ENCODE measurements around the gene ZSWIM5. TPM values are rescaled to one million over a fixed set of nuclear protein-coding genes. Genes with fewer than 3 reads are reported as not detected.

The ZSWIM5 gene
- polyA plus RNA-seq, 3 donors from 2014 or later: 0.16 to 0.17 TPM; not detected in 1

DNA sequence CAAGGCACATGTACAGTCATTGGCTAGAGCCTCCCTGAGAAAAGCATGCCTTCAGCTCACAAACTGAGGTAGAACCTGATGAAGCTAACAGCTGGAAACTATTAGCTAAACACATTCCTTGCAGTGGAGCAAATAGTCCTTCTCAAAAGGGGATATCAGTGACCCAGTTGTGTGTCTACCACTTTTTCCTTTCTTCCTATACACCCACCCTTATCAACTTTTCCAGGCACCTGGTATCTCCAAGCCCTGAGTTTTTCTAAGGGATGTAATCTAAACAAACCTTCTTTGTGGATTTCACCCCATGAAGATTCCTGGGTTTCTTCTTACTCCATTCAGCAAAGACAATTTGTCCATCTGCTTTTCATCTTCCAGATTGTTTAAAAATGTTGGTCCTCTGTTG lies 10.5 kb upstream of the ZSWIM5 start:
- Mint-ChIP-seq H3K27ac (no peak overlapping the region), H3K27me3 (ENCODE audit: low read depth in 3 of 3) (peaks cover 0 to 2% (median 2%) of the 10 kb centered on the region in 3 donors), H3K9me3 (no peaks in the 10 kb centered on the region), H3K36me3 (no peaks in the 10 kb centered on the region), H3K4me3 (no peak overlapping the region), H3K4me1 (no peaks in the 10 kb centered on the region)
- no peak for DNase-seq

- H3K9me3 Mint-ChIP-seq: no peaks in the 10 kb centered on the region
- no peak overlapping the region for H3K4me3 Mint-ChIP-seq
- no peaks in the 10 kb centered on the region for H3K4me1 Mint-ChIP-seq
- H3K27ac Mint-ChIP-seq: no peak overlapping the region
- no peak for DNase-seq
- H3K27me3 Mint-ChIP-seq (ENCODE audit: low read depth in 3 of 3): peaks cover 0 to 2% (median 2%) of the 10 kb centered on the region in 3 donors
- H3K36me3 Mint-ChIP-seq: no peaks in the 10 kb centered on the region
Observed at GRCh38 chr1:45216200-45216541, 9.8 kb upstream of the ZSWIM5 start.

- Mint-ChIP-seq H3K27me3 (ENCODE audit: low read depth in 3 of 3) (peaks cover 0 to 2% (median 2%) of the 10 kb centered on the region in 3 donors), H3K4me1 (no peaks in the 10 kb centered on the region), H3K27ac (no peak overlapping the region), H3K4me3 (no peak overlapping the region), H3K9me3 (no peaks in the 10 kb centered on the region), H3K36me3 (no peaks in the 10 kb centered on the region)
- DNase-seq: no peak
Observed at GRCh38 chr1:45215485-45216199, 9.2 kb upstream of the ZSWIM5 start.

DNA sequence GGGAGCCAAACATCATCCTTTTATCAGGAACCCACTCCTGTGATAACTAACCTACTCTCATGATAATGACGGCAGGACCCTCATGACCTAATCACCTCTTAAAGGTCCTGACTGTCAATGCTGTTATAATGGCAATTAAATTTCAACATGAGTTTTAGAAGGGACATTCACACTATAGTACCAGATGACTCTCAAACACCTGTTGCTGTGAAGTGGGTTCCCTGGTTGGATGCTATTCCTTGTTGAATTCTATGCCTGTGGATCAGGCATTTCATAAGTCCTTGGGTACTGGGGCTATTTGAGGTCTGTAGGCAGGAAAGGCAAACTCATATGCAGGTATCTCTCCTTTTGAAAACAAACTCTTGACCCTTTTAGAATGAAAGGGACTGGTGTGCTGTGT lies 7.5 kb upstream of the ZSWIM5 start:
- Mint-ChIP-seq H3K36me3 (no peaks in the 10 kb centered on the region), H3K4me3 (no peak overlapping the region), H3K27me3 (ENCODE audit: low read depth in 3 of 3) (peaks cover 2 to 6% (median 3%) of the 10 kb centered on the region in 3 donors), H3K9me3 (no peaks in the 10 kb centered on the region), H3K27ac (no peak overlapping the region), H3K4me1 (no peaks in the 10 kb centered on the region)
- no peak for DNase-seq

DNA sequence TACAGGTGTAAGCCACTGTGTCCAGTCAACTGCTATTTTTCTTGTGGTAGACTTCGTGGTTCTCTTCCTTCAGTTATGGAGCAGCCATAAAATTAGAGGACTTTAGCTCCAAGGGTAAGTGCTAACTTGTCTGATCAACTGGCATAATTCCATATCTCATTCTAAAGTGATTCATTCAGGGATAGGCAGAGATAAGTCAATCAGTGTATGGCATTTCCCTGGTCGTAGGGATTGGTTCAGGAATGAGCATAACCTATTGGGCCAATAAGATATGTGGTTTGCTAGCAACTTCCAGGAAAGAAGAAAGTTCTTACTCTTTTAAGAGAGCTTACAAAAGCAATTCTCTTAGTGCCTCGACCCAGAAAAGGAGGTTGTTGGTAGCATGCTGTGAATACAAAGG lies 4.7 kb upstream of the ZSWIM5 start:
- no peaks in the 10 kb centered on the region for H3K9me3 Mint-ChIP-seq
- H3K27me3 Mint-ChIP-seq (ENCODE audit: low read depth in 3 of 3): peaks cover 4 to 7% (median 4%) of the 10 kb centered on the region in 3 donors
- no peaks in the 10 kb centered on the region for H3K36me3 Mint-ChIP-seq
- H3K4me3 Mint-ChIP-seq: no peak overlapping the region
- DNase-seq: no peak
- H3K4me1 Mint-ChIP-seq: peaks cover 10 to 13% of the 10 kb centered on the region in 2 donors
- H3K27ac Mint-ChIP-seq: no peak overlapping the region

- Mint-ChIP-seq H3K27me3 (ENCODE audit: low read depth in 3 of 3) (peaks cover 1 to 10% (median 7%) of the 10 kb centered on the region in 3 donors), H3K4me1 (peaks cover 22 to 30% of the 10 kb centered on the region in 2 donors), H3K9me3 (no peaks in the 10 kb centered on the region), H3K4me3 (peak overlapping the region; percentile 94 to 96 (median 95)), H3K27ac (peak overlapping the region; percentile 66 to 90 (median 84)), H3K36me3 (no peaks in the 10 kb centered on the region)
- DNase-seq: peak in 1 of 3 donors; percentile 7
Observed at GRCh38 chr1:45206808-45207623, 611 bp upstream of the ZSWIM5 start.

- peak overlapping the region; percentile 87 to 93 (median 91) for H3K4me3 Mint-ChIP-seq
- H3K27me3 Mint-ChIP-seq (ENCODE audit: low read depth in 3 of 3): peaks cover 1 to 10% (median 7%) of the 10 kb centered on the region in 3 donors
- no peaks in the 10 kb centered on the region for H3K36me3 Mint-ChIP-seq
- H3K27ac Mint-ChIP-seq: peak overlapping the region; percentile 54 to 91 (median 75)
- peak; percentile 10 to 22 (median 15) for DNase-seq
- H3K4me1 Mint-ChIP-seq: peaks cover 22 to 30% of the 10 kb centered on the region in 2 donors
- H3K9me3 Mint-ChIP-seq: no peaks in the 10 kb centered on the region
Observed at GRCh38 chr1:45205011-45205909, 1.1 kb downstream of the ZSWIM5 start.

GRCh38 chr1:45200906-45201500 lies 5.4 kb downstream of the ZSWIM5 start:
- Mint-ChIP-seq H3K27me3 (ENCODE audit: low read depth in 3 of 3) (peaks cover 0 to 3% (median 3%) of the 10 kb centered on the region in 3 donors), H3K9me3 (no peaks in the 10 kb centered on the region), H3K27ac (no peak overlapping the region), H3K4me1 (peaks cover 11 to 17% of the 10 kb centered on the region in 2 donors), H3K36me3 (no peaks in the 10 kb centered on the region), H3K4me3 (no peak overlapping the region)
- DNase-seq: no peak

DNA sequence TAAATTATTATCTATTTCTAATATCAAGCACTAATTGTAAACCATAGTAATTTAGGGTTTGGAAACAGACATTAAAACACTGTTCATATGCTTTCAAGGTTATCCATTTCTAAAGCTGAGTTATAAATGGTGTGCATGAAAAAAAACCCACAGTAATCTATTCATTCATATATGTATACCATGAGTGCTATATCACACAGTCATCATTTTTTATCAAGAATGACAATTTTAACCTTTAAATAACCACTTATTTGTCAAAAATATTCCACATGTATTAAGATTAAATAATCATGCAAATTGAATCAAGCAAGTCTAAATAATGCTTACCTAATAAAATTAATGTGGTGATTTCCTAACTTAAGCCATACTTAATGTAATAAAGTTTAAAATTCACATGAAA lies 6.0 kb downstream of the ZSWIM5 start:
- no peak for DNase-seq
- Mint-ChIP-seq H3K27me3 (ENCODE audit: low read depth in 3 of 3) (peaks cover 0 to 3% (median 3%) of the 10 kb centered on the region in 3 donors), H3K4me3 (no peak overlapping the region)

DNA sequence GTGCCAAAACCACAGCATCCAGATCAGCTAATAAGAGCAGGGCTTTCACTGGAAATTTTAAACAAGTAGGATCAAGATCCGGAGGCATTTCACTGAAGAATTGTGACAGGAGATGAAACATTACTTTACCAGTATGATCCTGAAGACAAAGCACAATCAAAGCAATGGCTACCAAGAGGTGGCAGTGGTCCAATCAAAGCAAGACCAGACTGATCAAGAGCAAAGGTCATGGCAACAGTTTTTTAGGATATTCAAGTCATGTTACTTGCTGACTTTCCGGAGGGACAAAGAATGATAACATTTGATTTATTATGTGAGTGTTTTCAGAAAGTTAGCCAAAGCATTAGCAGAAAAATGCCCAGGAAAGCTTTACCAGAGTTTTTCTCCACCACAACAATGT lies 8.2 kb downstream of the ZSWIM5 start:
- H3K9me3 Mint-ChIP-seq: no peaks in the 10 kb centered on the region
- H3K27me3 Mint-ChIP-seq (ENCODE audit: low read depth in 3 of 3): no peaks in the 10 kb centered on the region
- no peak for DNase-seq
- no peak overlapping the region for H3K27ac Mint-ChIP-seq
- H3K4me1 Mint-ChIP-seq: no peaks in the 10 kb centered on the region
- no peaks in the 10 kb centered on the region for H3K36me3 Mint-ChIP-seq
- H3K4me3 Mint-ChIP-seq: no peak overlapping the region

More for the DNA sequence above, 6.0 kb downstream of the ZSWIM5 start:
- Mint-ChIP-seq H3K4me1 (peaks cover 10 to 15% of the 10 kb centered on the region in 2 donors), H3K9me3 (no peaks in the 10 kb centered on the region), H3K27ac (no peak overlapping the region), H3K36me3 (no peaks in the 10 kb centered on the region)

DNA sequence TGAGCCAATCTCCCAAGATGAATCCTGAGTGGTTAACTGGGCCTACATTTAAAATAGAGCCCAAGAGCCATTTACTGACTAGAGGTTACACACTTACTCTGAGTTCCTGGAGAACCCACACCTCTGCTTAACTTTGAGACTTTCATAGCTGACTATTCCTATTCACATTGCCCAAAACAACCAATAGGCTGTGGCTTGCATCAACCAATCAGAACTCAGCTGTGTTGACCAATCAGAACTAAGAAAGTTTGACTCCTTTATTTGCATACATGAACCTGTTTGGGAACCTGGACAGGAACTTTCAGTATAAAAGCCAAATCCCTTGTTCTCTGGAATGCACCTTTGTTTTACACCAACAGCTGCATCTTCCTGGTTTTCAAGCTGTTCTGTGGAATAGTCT lies 9.5 kb downstream of the ZSWIM5 start:
- no peaks in the 10 kb centered on the region for H3K27me3 Mint-ChIP-seq (ENCODE audit: low read depth in 3 of 3)
- no peak overlapping the region for H3K4me3 Mint-ChIP-seq
- no peaks in the 10 kb centered on the region for H3K9me3 Mint-ChIP-seq
- no peak for DNase-seq
- no peak overlapping the region for H3K27ac Mint-ChIP-seq
- H3K36me3 Mint-ChIP-seq: no peaks in the 10 kb centered on the region
- no peaks in the 10 kb centered on the region for H3K4me1 Mint-ChIP-seq

DNA sequence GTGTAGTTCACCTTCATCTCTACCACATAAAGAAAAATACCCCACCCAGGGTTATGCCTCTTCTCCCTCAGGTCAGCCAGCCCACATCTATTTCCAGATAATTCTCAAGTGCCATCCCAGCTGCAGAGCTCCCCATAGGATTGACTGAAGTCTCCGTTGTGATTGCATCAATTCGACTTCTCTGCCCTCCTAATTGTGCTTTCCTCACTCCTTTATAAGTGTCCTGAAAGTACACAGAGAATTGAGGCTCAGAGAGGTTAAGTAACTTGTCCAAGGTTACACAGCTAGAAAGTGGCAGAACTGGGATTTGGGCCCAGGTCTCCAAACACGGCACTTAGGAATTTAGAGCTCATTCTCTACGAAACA lies 15.0 kb downstream of the ZSWIM5 start:
- no peak for DNase-seq
- Mint-ChIP-seq H3K27me3 (ENCODE audit: low read depth in 3 of 3) (peaks cover 0 to 2% (median 0%) of the 10 kb centered on the region in 3 donors), H3K4me1 (no peaks in the 10 kb centered on the region), H3K27ac (no peak overlapping the region), H3K36me3 (no peaks in the 10 kb centered on the region), H3K9me3 (no peaks in the 10 kb centered on the region), H3K4me3 (no peak overlapping the region)

- Mint-ChIP-seq H3K4me3 (no peak overlapping the region), H3K27me3 (ENCODE audit: low read depth in 3 of 3) (peaks cover 0 to 2% (median 2%) of the 10 kb centered on the region in 3 donors), H3K27ac (no peak overlapping the region), H3K36me3 (no peaks in the 10 kb centered on the region), H3K4me1 (peaks cover 0 to 1% of the 10 kb centered on the region in 2 donors), H3K9me3 (peaks cover 0 to 1% (median 0%) of the 10 kb centered on the region in 6 donors)
- DNase-seq: no peak
Observed at GRCh38 chr1:45187725-45188124, 18.7 kb downstream of the ZSWIM5 start.
